Duodenal mucosa (tissue), 2 donors: ENCODE measurements around the gene CASP3.
A peak's percentile ranks its signal among the peaks of the same experiment; 100 is the strongest.

ENCODE experiments used
- H3K27ac ChIP-seq: one replicate; pipeline ENCODE4 v1.7.0; 2013; ENCODE audit warnings: low read depth, low read length
- H3K27me3 ChIP-seq, 2 donors: one replicate each; pipeline ENCODE4 v1.7.0; 2013; ENCODE audit warnings: low read length in 2 of 2, control low read depth in 1 of 2; ENCODE audit not compliant: insufficient read depth in 2 of 2, control insufficient read depth in 1 of 2
- H3K36me3 ChIP-seq, 2 donors: one replicate each; pipeline ENCODE4 v1.7.0; 2013; ENCODE audit warnings: low read length in 2 of 2, control low read depth in 1 of 2; ENCODE audit not compliant: insufficient read depth in 2 of 2, control insufficient read depth in 1 of 2
- H3K4me1 ChIP-seq, 2 donors: one replicate each; pipeline ENCODE4 v1.7.0; 2013; ENCODE audit warnings: low read length in 2 of 2, control low read depth in 1 of 2; ENCODE audit not compliant: insufficient read depth in 2 of 2, control insufficient read depth in 1 of 2
- H3K4me3 ChIP-seq, 2 donors: one replicate each; pipeline ENCODE4 v1.7.0; 2013; ENCODE audit warnings: low read length in 2 of 2, low read depth in 1 of 2
- H3K9ac ChIP-seq, 2 donors: one replicate each; pipeline ENCODE4 v1.7.0; 2013; ENCODE audit warnings: low read length in 2 of 2, low read depth in 1 of 2
- H3K9me3 ChIP-seq, 2 donors: one replicate each; pipeline ENCODE4 v1.7.0; 2013; ENCODE audit warnings: low read length in 2 of 2, control low read depth in 1 of 2; ENCODE audit not compliant: control insufficient read depth in 1 of 2

CASP3 gene

GRCh38 chr4:184681916-184682315 lies 32.7 kb upstream of the CASP3 start:
- Histone ChIP-seq H3K9me3 (no peaks in the 10 kb centered on the region), H3K9ac (no peak overlapping the region), H3K27ac (no peak overlapping the region), H3K27me3 (no peaks in the 10 kb centered on the region), H3K36me3 (peaks cover 0 to 2% of the 10 kb centered on the region in 2 donors), H3K4me3 (no peak overlapping the region), H3K4me1 (no peaks in the 10 kb centered on the region)

DNA sequence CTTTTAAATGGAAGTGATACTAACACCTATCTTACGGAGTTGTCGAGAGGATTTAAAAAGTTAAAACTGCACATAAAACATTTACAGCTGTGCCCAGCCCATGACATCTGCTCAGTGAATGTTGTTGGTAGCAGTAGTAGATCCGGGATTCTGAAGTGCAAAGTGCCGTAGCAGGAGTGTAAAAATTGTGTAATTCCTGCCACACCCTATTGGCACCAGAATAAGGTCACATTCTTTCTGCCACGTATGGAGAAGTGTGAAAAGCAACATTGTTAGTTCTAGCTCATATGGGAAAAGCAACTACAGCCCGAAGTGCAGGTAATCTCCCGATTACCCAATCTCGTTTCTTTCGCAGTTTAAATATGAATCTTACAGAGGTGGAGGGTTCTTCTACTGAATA lies 31.5 kb upstream of the CASP3 start:
- no peaks in the 10 kb centered on the region for H3K9me3 ChIP-seq
- peak overlapping the region in 1 of 2 donors; percentile 19 for H3K9ac ChIP-seq
- no peak overlapping the region for H3K27ac ChIP-seq

DNA sequence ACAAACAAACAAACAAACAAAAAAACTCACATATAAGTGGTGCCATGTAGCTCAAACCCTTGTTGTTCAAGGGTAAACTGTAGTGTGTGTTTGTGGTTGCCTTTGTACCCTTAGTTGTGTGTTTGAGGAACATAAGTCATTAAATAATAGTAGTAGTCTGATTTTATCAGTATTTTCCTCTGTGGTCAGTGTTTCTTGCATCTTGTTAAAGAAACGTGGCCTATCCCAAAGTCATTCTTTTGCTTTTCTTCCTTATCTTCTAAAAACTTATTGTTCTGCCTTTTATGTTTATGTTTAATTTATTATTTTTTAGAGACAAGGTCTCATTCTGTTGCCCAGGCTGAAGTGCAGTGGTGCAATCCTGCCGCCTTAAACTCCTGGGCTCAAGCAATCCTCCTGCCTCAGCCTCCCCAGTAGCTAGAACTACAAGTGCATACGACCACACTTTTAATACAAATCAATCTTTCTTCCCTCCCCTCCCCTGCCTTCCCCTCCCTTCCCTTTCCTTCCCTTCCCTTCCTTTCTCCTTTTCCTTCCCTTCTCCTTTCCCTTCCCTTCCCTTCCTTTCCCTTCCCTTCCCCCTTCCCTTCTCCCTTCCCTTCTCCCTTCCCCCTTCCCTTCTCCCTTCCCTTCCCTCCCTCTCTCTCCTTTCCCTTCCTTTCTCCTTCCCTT lies 26.7 kb upstream of the CASP3 start:
- H3K4me1 ChIP-seq, result no peaks in the 10 kb centered on the region
- peaks cover 10 to 11% of the 10 kb centered on the region in 2 donors for H3K36me3 ChIP-seq
- no peaks in the 10 kb centered on the region for H3K27me3 ChIP-seq

More for the DNA sequence above, 31.5 kb upstream of the CASP3 start:
- H3K36me3 ChIP-seq, result no peaks in the 10 kb centered on the region
- no peaks in the 10 kb centered on the region for H3K27me3 ChIP-seq
- peak overlapping the region in 1 of 2 donors; percentile 32 for H3K4me3 ChIP-seq
- H3K4me1 ChIP-seq, result no peaks in the 10 kb centered on the region

DNA sequence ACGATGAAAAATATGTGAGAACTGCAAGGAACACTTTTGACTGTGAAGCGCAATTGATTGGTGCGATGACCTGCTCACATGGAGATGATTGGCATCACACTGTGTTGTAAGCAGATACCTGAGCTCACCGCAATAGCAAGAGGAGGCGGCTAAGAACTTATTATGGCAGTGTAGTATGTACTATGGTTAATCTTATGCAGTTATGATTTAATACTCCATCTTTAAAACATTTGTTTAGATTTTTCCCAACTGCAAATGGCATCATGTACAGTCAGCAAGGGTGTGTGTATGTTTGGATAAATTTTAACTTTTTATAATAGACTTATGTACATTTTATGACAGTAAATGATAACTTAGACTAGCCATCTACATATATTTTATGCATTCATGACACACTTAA lies 25.8 kb upstream of the CASP3 start:
- Histone ChIP-seq H3K9me3 (no peaks in the 10 kb centered on the region), H3K36me3 (peaks cover 10 to 11% of the 10 kb centered on the region in 2 donors), H3K27ac (no peak overlapping the region), H3K4me3 (no peak overlapping the region), H3K4me1 (no peaks in the 10 kb centered on the region), H3K9ac (no peak overlapping the region), H3K27me3 (no peaks in the 10 kb centered on the region)

More for the DNA sequence above, 26.7 kb upstream of the CASP3 start:
- Histone ChIP-seq H3K9ac (no peak overlapping the region), H3K9me3 (no peaks in the 10 kb centered on the region), H3K27ac (no peak overlapping the region), H3K4me3 (no peak overlapping the region)

GRCh38 chr4:184674011-184674410 lies 24.8 kb upstream of the CASP3 start:
- H3K4me3 ChIP-seq, result no peak overlapping the region
- no peaks in the 10 kb centered on the region for H3K27me3 ChIP-seq
- peaks cover 0 to 4% of the 10 kb centered on the region in 2 donors for H3K4me1 ChIP-seq
- no peaks in the 10 kb centered on the region for H3K9me3 ChIP-seq
- H3K27ac ChIP-seq, result no peak overlapping the region
- no peak overlapping the region for H3K9ac ChIP-seq
- peaks cover 10 to 20% of the 10 kb centered on the region in 2 donors for H3K36me3 ChIP-seq

DNA sequence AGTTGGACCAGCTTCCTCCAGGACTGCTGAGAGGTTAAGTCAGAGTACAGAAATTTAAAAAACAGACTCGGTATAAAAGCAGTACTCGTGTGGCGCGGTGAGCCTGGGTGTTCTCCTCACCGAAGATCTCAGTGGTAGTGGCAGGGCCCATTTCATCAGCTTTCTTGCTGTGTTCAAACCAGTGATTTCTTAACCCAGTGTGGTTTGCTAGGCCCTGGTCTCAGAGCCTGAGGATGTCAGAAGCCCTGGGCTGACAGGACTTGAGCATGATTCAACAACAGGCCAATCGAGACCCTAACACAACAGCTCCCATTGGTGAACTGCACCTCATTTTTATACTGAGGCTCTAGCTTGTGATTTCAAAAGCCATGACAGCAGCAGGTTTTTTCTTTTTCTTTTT lies 23.5 kb upstream of the CASP3 start:
- Histone ChIP-seq H3K27me3 (no peaks in the 10 kb centered on the region), H3K4me3 (no peak overlapping the region), H3K4me1 (peaks cover 7 to 10% of the 10 kb centered on the region in 2 donors), H3K36me3 (peaks cover 10 to 26% of the 10 kb centered on the region in 2 donors), H3K9me3 (no peaks in the 10 kb centered on the region), H3K27ac (no peak overlapping the region), H3K9ac (no peak overlapping the region)

DNA sequence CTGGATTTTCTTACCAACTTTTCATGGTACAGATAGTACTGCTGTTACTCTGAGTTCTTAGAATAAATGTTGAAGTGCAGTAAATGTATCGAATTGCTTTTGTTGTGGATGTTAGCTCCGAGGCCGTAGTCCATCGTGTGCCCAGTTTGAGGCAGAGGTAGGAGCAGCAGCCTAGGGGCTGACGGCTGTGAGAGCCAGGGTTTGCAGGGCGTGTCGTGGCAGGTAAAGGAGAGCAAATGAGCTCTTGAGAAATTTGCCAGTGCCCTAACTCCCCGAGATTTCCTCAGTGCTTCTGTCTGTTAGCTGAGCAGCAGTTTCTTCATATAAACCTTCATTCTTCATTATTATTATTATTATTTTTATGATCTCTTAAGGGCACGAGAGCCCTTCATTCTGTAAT lies 21.9 kb upstream of the CASP3 start:
- Histone ChIP-seq H3K36me3 (peaks cover 10 to 26% of the 10 kb centered on the region in 2 donors), H3K4me3 (no peak overlapping the region), H3K4me1 (peaks cover 13 to 16% of the 10 kb centered on the region in 2 donors), H3K9me3 (no peaks in the 10 kb centered on the region), H3K9ac (no peak overlapping the region), H3K27ac (no peak overlapping the region), H3K27me3 (no peaks in the 10 kb centered on the region)

DNA sequence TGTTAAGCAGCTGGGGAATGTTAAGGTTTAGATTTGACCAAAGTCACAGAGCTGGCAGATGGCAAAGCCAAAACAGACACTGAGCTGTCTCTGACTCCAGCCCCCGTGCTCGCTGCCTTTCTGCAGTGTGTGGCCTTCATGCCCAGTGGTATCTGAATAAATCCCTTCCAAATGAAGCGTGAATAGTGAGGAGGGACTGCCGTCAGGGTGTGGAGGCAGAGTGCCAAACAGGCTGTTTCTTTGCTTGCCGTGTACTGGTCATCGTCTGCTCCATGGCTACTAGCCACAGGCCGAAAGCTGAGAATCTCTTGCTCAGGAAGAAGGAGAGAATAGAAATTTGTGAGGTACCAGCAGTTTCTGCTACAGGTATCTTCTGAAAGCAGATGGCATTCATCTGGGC lies 20.0 kb upstream of the CASP3 start:
- H3K27ac ChIP-seq, result no peak overlapping the region
- peaks cover 10 to 23% of the 10 kb centered on the region in 2 donors for H3K36me3 ChIP-seq
- H3K4me1 ChIP-seq, result peaks cover 13 to 18% of the 10 kb centered on the region in 2 donors
- no peaks in the 10 kb centered on the region for H3K9me3 ChIP-seq
- H3K4me3 ChIP-seq, result no peak overlapping the region
- H3K9ac ChIP-seq, result no peak overlapping the region
- H3K27me3 ChIP-seq, result no peaks in the 10 kb centered on the region

GRCh38 chr4:184668511-184669114 lies 19.4 kb upstream of the CASP3 start:
- no peak overlapping the region for H3K27ac ChIP-seq
- no peak overlapping the region for H3K9ac ChIP-seq
- no peaks in the 10 kb centered on the region for H3K27me3 ChIP-seq
- H3K9me3 ChIP-seq, result no peaks in the 10 kb centered on the region
- H3K36me3 ChIP-seq, result peaks cover 10 to 23% of the 10 kb centered on the region in 2 donors
- no peak overlapping the region for H3K4me3 ChIP-seq
- H3K4me1 ChIP-seq, result peaks cover 13 to 18% of the 10 kb centered on the region in 2 donors

DNA sequence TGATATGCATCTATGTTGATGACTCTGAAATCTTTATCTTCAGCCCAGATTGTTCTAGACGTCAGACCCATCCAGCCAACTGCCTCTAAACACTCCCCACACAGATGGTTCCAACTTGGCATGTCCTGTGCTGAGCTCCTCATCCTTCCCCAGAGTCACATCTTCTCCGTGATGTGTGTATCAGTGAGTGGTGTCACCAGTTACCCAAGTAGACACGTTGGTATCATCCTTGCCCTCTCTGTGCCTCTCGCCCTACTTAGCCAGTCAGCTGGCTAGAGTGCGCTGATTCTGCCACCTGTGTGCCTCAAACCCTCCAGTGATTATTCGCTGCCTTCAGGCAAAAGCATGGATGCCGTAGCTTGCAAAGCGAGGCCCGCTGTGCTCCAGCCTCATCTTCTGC lies 18.8 kb upstream of the CASP3 start:
- H3K36me3 ChIP-seq, result peaks cover 10 to 23% of the 10 kb centered on the region in 2 donors
- H3K4me3 ChIP-seq, result no peak overlapping the region
- H3K9ac ChIP-seq, result no peak overlapping the region
- H3K27ac ChIP-seq, result no peak overlapping the region
- no peaks in the 10 kb centered on the region for H3K9me3 ChIP-seq
- H3K4me1 ChIP-seq, result peaks cover 13 to 18% of the 10 kb centered on the region in 2 donors
- H3K27me3 ChIP-seq, result no peaks in the 10 kb centered on the region
